ENCODE results near the gene ITGB2. TPM values are rescaled to one million over a fixed set of nuclear protein-coding genes. Genes with fewer than 3 reads are reported as not detected.

The ITGB2 gene
- polyA plus RNA-seq, 1 donor, result 11.2 TPM

DNA sequence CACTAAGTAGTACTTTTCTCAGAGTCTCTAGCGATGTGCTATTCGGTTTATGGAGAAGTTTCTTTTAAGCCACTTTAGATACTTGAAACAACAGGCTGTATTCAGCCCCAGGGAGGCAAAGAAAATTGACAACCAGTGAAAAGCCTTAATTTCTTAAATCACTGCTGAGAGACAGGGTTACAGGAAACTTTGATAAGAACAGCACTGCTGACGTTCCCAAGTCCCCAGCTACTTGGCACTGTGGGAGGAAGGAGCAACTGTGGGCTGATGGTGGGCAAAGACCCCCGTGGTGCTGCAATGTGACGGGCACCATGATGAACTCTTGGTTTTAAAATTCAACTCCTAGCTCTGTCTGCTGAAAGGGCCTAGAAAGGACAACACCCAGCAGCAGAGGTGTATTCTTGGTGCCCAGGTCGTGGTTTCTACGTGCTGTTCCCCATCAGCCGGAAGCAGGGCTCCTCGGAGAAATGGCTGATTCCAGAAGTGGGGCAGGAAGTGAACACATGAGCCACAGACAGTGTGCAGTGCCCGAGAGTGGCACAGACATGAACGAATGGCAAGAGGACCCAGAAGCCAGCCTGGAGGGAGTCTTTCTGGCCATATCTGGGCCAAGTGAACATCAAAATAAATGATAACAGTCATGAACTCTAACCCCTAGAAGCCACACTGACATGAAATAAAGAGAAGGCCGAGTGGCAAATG is 52.5 kb downstream of the ITGB2 start:
- DNase-seq (ENCODE audit: low read depth), result no peak

GRCh38 chr21:44867464-44867863 is 53.2 kb downstream of the ITGB2 start:
- DNase-seq (ENCODE audit: low read depth), result no peak

DNA sequence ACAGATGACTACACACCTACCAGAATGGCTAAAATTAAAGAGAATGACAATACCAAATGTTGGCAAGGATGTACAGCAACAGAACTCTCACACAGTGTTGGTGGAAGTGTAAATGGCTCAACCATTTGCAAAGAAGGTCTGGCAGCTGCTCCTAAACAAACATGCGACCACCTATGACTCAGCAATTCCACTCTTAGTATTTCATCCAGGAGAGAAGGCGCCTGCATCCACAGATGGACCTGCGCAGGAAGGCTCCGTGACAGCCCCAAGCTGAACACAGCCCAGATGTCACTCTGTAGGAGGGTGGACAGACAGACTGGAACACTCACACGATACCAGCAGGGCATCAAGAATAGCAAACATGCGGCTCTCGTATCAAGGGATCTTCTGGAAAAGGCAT is 53.9 kb downstream of the ITGB2 start:
- DNase-seq (ENCODE audit: low read depth), result no peak

GRCh38 chr21:44865561-44866280 is 55.0 kb downstream of the ITGB2 start:
- DNase-seq (ENCODE audit: low read depth), result no peak

GRCh38 chr21:44862869-44863685 is 57.6 kb downstream of the ITGB2 start:
- DNase-seq (ENCODE audit: low read depth), result no peak

GRCh38 chr21:44858791-44859190 is 61.9 kb downstream of the ITGB2 start:
- DNase-seq (ENCODE audit: low read depth), result no peak

GRCh38 chr21:44858291-44858690 is 62.4 kb downstream of the ITGB2 start:
- no peak for DNase-seq (ENCODE audit: low read depth)

DNA sequence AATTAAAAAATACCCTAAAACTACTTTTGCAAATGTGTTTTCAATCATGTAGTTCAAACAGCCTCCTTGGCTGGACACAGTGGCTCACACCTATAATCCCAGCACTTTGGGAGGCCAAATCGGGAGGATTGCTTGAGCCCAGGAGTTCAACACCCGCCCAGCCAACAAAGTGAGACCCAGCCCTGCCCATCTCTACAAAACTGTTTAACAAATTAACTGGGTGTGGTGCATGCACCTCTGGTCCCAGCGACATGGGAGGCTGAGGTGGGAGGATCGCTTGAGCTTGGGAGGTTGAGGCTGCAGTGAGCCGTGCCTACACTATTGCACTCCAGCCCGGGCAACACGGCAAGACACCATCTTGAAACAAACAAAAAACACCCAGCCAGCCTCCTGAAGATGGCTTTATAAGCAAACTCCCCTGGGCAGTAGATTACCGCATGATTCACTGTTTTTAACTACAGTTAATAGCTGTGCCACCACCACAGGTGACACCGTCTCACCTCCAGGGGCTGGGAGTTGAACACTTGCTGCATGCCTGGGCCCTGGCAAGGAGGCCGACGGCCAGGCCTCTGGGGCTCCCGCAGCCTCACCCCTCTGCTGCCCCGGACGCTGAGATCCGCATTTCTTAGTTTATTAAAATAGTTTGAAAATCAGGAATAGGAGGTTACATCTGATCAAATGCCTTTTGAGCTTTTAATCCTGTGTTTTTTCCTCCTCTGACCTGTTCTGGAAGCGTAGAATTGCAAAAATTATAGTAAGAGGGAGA is 63.4 kb downstream of the ITGB2 start:
- no peak for DNase-seq (ENCODE audit: low read depth)

GRCh38 chr21:44856131-44856530 is 64.6 kb downstream of the ITGB2 start:
- DNase-seq (ENCODE audit: low read depth), result no peak

DNA sequence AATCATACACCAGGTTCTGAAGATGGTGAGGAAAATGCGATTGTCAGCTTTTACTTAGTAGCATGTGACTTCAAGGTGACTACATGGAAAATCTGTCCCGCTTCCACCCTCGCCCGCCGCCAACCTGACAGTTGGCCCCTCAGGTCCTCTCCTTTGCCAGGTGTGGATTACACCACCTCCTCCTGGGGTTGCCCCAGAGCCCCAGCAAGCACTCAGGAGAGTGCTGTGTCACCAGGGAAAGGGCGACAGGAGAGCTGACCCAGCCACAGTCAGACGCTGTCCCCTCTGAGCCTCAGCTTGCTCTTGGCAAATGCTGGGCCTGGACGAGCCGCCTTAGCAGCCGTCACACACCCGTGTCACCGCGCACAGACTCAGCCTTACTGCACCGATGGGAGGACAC is 65.1 kb downstream of the ITGB2 start:
- no peak for DNase-seq (ENCODE audit: low read depth)

DNA sequence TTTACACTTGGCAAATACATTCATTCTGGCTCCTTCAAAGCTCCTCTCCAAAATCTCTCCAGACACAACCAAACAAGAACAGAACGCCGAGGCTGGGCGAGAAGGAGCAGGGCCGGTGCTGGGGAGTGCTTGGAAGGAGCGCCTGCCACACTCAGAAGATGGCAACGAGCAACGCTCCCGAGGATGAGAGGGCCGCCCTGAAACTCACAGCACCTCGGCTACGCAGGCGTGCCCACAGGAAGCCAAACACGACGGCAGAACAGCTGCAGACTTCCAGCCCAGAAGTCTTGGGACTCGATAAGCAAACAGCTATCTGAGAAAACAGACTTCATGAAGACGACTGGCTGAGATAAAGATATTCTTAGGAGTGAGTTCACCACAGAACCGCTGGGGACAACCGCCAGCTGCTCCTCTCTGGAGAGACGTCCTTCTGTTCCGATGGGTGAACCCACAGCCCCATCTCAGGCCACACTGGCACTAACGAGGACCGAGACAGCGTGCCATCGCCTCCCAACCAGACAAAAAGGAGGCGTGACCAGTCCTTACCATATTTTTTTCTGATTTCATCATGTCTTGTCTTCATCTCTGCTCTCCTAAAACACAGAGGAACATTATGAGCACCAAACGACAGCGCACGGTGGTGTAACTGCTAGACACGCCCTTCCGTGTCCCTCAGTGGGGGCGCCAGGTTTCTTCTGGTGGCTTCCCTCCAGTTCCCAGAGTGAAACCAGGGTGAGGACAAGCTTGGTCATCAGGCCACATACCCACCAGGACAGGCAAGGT is 65.8 kb downstream of the ITGB2 start:
- DNase-seq (ENCODE audit: low read depth), result no peak

DNA sequence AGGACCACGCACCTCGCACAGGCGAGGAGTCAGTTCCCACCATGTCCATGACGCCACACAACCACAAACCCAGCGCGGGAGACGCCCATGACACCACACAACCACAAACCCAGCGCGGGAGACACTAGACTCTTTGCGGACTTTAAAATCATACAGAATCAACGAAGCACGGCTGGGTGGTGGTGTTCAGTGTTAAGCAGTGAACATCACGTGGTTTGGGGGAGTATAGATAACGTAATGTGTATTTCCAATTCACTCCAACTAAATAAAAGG is 66.4 kb downstream of the ITGB2 start:
- DNase-seq (ENCODE audit: low read depth), result no peak

- no peak for DNase-seq (ENCODE audit: low read depth)
These were observed 66.9 kb downstream of the ITGB2 start for GRCh38 chr21:44853601-44854390.

DNA sequence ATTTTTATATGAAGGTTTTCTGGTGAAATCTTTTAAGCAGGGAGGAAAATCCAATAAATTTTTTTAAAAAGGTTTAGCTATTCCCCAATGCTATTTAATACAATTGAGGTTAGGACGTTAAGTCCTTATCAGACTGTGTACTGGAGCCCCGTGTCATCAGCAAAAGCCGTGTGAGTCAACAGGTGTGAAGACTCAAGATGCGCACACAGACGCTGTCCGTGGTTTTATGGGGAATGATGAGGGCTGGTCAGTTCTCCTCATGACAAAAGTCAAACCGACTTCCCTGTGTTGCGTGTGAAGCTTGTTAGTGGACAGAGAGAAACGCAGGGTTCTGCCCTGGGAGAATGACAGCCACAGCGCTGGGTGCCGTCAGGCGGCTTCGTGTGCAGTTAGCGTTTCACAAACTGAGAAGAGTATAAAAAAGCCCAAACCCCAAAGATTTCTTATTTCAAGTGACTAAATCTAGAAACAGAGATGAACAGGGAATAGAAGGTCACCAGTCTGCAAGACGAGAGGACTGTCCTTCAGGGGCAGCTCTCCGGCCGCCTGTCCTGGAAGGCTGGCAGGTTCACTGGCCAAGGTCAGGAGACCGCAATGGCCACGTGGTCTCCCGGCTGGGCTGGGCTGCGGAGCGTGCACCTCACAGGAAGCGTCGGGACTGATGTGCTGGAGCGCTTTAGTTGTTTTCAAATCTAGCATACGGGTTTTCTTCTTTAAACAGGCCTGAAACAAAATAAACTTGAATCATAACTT is 69.6 kb downstream of the ITGB2 start:
- DNase-seq (ENCODE audit: low read depth), result no peak

- DNase-seq (ENCODE audit: low read depth), result no peak
These were observed 70.4 kb downstream of the ITGB2 start for GRCh38 chr21:44850208-44850800.

GRCh38 chr21:44849616-44850130 is 71.0 kb downstream of the ITGB2 start:
- DNase-seq (ENCODE audit: low read depth), result no peak

GRCh38 chr21:44848821-44849521 is 71.7 kb downstream of the ITGB2 start:
- DNase-seq (ENCODE audit: low read depth), result no peak

DNA sequence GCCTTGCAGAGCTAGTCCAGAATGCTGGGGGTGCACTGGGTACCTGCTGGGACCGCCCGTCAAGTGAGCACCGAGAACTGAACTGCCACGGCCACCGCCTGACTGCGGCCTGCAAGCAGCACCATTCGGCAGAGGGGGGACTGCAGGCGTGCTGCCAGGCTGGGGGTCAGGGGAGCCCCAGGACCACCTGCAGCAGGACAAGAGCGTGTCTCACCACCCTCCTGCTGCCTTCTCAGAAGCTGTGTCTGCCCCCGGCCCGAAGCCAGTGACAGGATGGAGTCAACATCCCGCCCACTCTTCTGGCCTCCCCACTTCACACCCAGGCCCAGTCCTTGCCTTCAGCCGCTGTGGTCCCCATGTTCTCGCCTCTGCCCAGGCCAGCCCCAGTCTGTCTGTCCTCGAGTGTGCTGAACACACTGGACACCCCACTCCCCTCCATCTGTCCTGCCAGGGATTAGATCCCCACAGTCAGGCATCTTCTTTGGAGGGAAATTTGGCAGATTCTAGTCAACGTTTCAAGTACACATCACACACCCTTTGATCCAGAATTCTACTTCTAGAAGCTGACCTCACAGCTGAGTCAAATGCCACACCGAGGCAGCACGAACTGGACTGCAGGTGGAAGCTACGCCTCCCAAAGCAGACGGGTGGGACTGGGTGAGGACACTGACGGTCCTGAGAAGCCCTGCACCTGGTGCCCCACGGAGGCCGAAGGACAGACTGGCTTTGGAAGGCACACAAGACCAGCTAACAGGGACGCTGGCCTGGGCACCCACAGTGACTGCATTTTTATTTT is 73.2 kb downstream of the ITGB2 start:
- no peak for DNase-seq (ENCODE audit: low read depth)
